GM12801 (cell line): ENCODE results near the gene ABCB10.

Experiments used
- CTCF ChIP-seq: IDR thresholded peaks from one replicate; pipeline ENCODE4 v1.5.1; 2011; ENCODE audit warnings: control low read depth; ENCODE audit not compliant: insufficient read length; ENCODE audit errors: extremely low read depth

Gene ABCB10

GRCh38 chr1:229471175-229471574 lies 87.3 kb downstream of the ABCB10 start:
- no peak for TF ChIP-seq CTCF

- no peak for TF ChIP-seq CTCF
Measured at GRCh38 chr1:229470406-229471043, 88.0 kb downstream of the ABCB10 start.

- no peak for TF ChIP-seq CTCF
Measured at GRCh38 chr1:229466887-229467286, 91.6 kb downstream of the ABCB10 start.
